GM10248 (cell line): ENCODE data around the gene PLEKHG7.

Source experiments
- CTCF ChIA-PET: fragments of 300-600 bp; sonication (Branson Sonifier 250); formaldehyde crosslinking; extraction: SDS; loops from one replicate; lab custom pipeline; 2021; ENCODE audit warnings: antibody characterized with exemption; lab: Yijun Ruan, JAX
- POLR2A ChIA-PET: fragments of 350-650 bp; sonication (Branson Sonifier 250); formaldehyde crosslinking; extraction: SDS; loops from one replicate; lab custom pipeline; 2020; ENCODE audit warnings: antibody characterized with exemption; lab: Yijun Ruan, JAX
- DNase-seq: peaks from one replicate; pipeline ENCODE4 v3.0.0; 2012; ENCODE audit errors: extremely low spot score
- CTCF ChIP-seq: IDR thresholded peaks from 2 replicates; pipeline ENCODE4 v1.5.1; 2012; ENCODE audit warnings: mild to moderate bottlenecking, low read depth; ENCODE audit errors: extremely low read depth, missing control alignments, control extremely low read depth

Gene PLEKHG7

GRCh38 chr12:92735131-92735721, 32.4 kb downstream of the PLEKHG7 start:
- ChIA-PET POLR2A (no interaction called here), CTCF (no interaction called here)
- TF ChIP-seq CTCF, result no peak
- no peak for DNase-seq

- TF ChIP-seq CTCF, result no peak
- ChIA-PET CTCF (no interaction called here), POLR2A (interaction anchor here (0.5 kb wide), 1 partner anchor 15 kb away, joined by 9 read pairs; no protein-coding TSS in a partner anchor)
- DNase-seq, result no peak
These were observed 33.8 kb downstream of the PLEKHG7 start for GRCh38 chr12:92736605-92737004.

GRCh38 chr12:92737855-92738850, 35.4 kb downstream of the PLEKHG7 start:
- ChIA-PET CTCF (interaction anchor here (1.3 kb wide), 1 partner anchor 32 kb away, joined by 3 read pairs; no protein-coding TSS in a partner anchor), POLR2A (no interaction called here)
- TF ChIP-seq CTCF, result no peak
- DNase-seq, result no peak

- no peak for DNase-seq
- TF ChIP-seq CTCF, result no peak
- ChIA-PET CTCF (interaction anchor here (1.1 to 1.3 kb wide), 2 partner anchors 12 to 33 kb away, joined by 3 read pairs; no protein-coding TSS in a partner anchor), POLR2A (no interaction called here)
These were observed 36.3 kb downstream of the PLEKHG7 start for GRCh38 chr12:92739113-92739512.

GRCh38 chr12:92740411-92740810, 37.6 kb downstream of the PLEKHG7 start:
- ChIA-PET POLR2A (no interaction called here), CTCF (no interaction called here)
- TF ChIP-seq CTCF, result no peak
- DNase-seq, result no peak

GRCh38 chr12:92743026-92743425, 40.2 kb downstream of the PLEKHG7 start:
- TF ChIP-seq CTCF, result no peak
- ChIA-PET POLR2A (interaction anchor here (0.6 kb wide), 1 partner anchor 523 kb away, joined by 3 read pairs; no protein-coding TSS in a partner anchor), CTCF (interaction anchor here (0.8 to 1.2 kb wide), 2 partner anchors 9 to 25 kb away, joined by 3 to 4 read pairs; no protein-coding TSS in a partner anchor)
- DNase-seq, result no peak
